Measurements from ENCODE around the gene CUEDC2. TPM values are rescaled to one million over a fixed set of nuclear protein-coding genes. Genes with fewer than 3 reads are reported as not detected.
"Not testable (repeated sequence)": the region's sequence is repeated elsewhere in the genome, so short reads cannot be mapped to it uniquely, and the experiment has no call there.

CUEDC2 gene
- total RNA-seq, 2 experiments from 2014 or later, result 73.5 to 78.2 TPM

GRCh38 chr10:102463983-102464382 is 31.6 kb upstream of the CUEDC2 start:
- Mint-ChIP-seq H3K4me1 (peaks cover 29% of the 10 kb centered on the region), H3K9me3 (ENCODE audit: low read depth) (no peaks in the 10 kb centered on the region), H3K27me3 (no peaks in the 10 kb centered on the region), H3K36me3 (no peaks in the 10 kb centered on the region), H3K27ac (no peak overlapping the region), H3K4me3 (no peak overlapping the region)
- DNase-seq, result no peak
- ATAC-seq, result no peak
- CTCF ChIA-PET, result interaction anchor here (0.7 to 0.9 kb wide), 2 partner anchors 14 to 108 kb away, joined by 3 read pairs; no protein-coding TSS in a partner anchor

- Mint-ChIP-seq H3K27ac (no peak overlapping the region), H3K9me3 (ENCODE audit: low read depth) (no peaks in the 10 kb centered on the region), H3K4me1 (peaks cover 29% of the 10 kb centered on the region), H3K27me3 (no peaks in the 10 kb centered on the region), H3K4me3 (no peak overlapping the region), H3K36me3 (no peaks in the 10 kb centered on the region)
- DNase-seq, result no peak
- CTCF ChIA-PET, result interaction anchor here (0.7 to 2.7 kb wide), 8 partner anchors 9 to 293 kb away, joined by 3 to 23 read pairs (median 4); partner anchors contain the start of genes ACTR1A, C10orf95 and SUFU
- ATAC-seq, result no peak
Measured at GRCh38 chr10:102462512-102463054, 30.2 kb upstream of the CUEDC2 start.

GRCh38 chr10:102461187-102462054 is 29.0 kb upstream of the CUEDC2 start:
- H3K4me3 Mint-ChIP-seq, result peak overlapping the region; percentile 82
- peak overlapping the region; percentile 79 for H3K27ac Mint-ChIP-seq
- H3K36me3 Mint-ChIP-seq, result no peaks in the 10 kb centered on the region
- CTCF ChIA-PET, result interaction anchor here (0.7 to 2.7 kb wide), 18 partner anchors 11 to 292 kb away, joined by 3 to 23 read pairs (median 5); partner anchors contain the start of genes ACTR1A, C10orf95, FBXL15 and SUFU
- ATAC-seq (peak; percentile 99), DNase-seq (peak; percentile 94)
- H3K4me1 Mint-ChIP-seq, result peaks cover 29% of the 10 kb centered on the region
- no peaks in the 10 kb centered on the region for H3K9me3 Mint-ChIP-seq (ENCODE audit: low read depth)
- H3K27me3 Mint-ChIP-seq, result no peaks in the 10 kb centered on the region

- DNase-seq, result no peak
- peaks cover 30% of the 10 kb centered on the region for H3K4me1 Mint-ChIP-seq
Measured at GRCh38 chr10:102460836-102461186, 28.4 kb upstream of the CUEDC2 start.

GRCh38 chr10:102458656-102459055 is 26.3 kb upstream of the CUEDC2 start:
- H3K27me3 Mint-ChIP-seq, result no peaks in the 10 kb centered on the region
- DNase-seq (no peak), ATAC-seq (no peak)
- H3K4me1 Mint-ChIP-seq, result peaks cover 42% of the 10 kb centered on the region
- no peak overlapping the region for H3K4me3 Mint-ChIP-seq
- CTCF ChIA-PET, result interaction anchor here (0.7 kb wide), 3 partner anchors 26 to 70 kb away, joined by 3 read pairs; no protein-coding TSS in a partner anchor
- H3K27ac Mint-ChIP-seq, result no peak overlapping the region
- no peaks in the 10 kb centered on the region for H3K9me3 Mint-ChIP-seq (ENCODE audit: low read depth)
- peaks cover 8% of the 10 kb centered on the region for H3K36me3 Mint-ChIP-seq

More at GRCh38 chr10:102460836-102461186, 28.4 kb upstream of the CUEDC2 start:
- CTCF ChIA-PET, result interaction anchor here (1.0 to 2.7 kb wide), 12 partner anchors 11 to 231 kb away, joined by 3 to 23 read pairs (median 6); partner anchors contain the start of genes C10orf95 and FBXL15
- ATAC-seq, result peak; percentile 41
- Mint-ChIP-seq H3K27ac (peak overlapping the region; percentile 73), H3K4me3 (peak overlapping the region; percentile 82), H3K36me3 (peaks cover 1% of the 10 kb centered on the region), H3K27me3 (no peaks in the 10 kb centered on the region), H3K9me3 (ENCODE audit: low read depth) (no peaks in the 10 kb centered on the region)

- Mint-ChIP-seq H3K4me3 (no peak overlapping the region), H3K27me3 (no peaks in the 10 kb centered on the region), H3K9me3 (ENCODE audit: low read depth) (no peaks in the 10 kb centered on the region), H3K27ac (no peak overlapping the region), H3K36me3 (peaks cover 12% of the 10 kb centered on the region), H3K4me1 (peaks cover 47% of the 10 kb centered on the region)
- no peak for ATAC-seq
- DNase-seq, result no peak
- CTCF ChIA-PET, result no interaction called here
Measured at GRCh38 chr10:102457591-102458150, 25.3 kb upstream of the CUEDC2 start.

GRCh38 chr10:102455893-102456471 is 23.6 kb upstream of the CUEDC2 start:
- CTCF ChIA-PET, result no interaction called here
- Mint-ChIP-seq H3K36me3 (peaks cover 12% of the 10 kb centered on the region), H3K4me3 (no peak overlapping the region), H3K27me3 (no peaks in the 10 kb centered on the region), H3K9me3 (ENCODE audit: low read depth) (no peaks in the 10 kb centered on the region), H3K27ac (no peak overlapping the region), H3K4me1 (peaks cover 43% of the 10 kb centered on the region)
- DNase-seq (no peak), ATAC-seq (no peak)

GRCh38 chr10:102454662-102455487 is 22.5 kb upstream of the CUEDC2 start:
- H3K4me3 Mint-ChIP-seq; H3K9me3 Mint-ChIP-seq (ENCODE audit: low read depth); H3K27ac Mint-ChIP-seq; ATAC-seq; DNase-seq; H3K27me3 Mint-ChIP-seq; CTCF ChIA-PET: not testable (repeated sequence)
- Mint-ChIP-seq H3K36me3 (peaks cover 12% of the 10 kb centered on the region), H3K4me1 (peaks cover 35% of the 10 kb centered on the region)

GRCh38 chr10:102453502-102453901 is 21.1 kb upstream of the CUEDC2 start:
- H3K9me3 Mint-ChIP-seq (ENCODE audit: low read depth), result no peaks in the 10 kb centered on the region
- DNase-seq (no peak), ATAC-seq (no peak)
- H3K27ac Mint-ChIP-seq, result peak overlapping the region; percentile 71
- H3K4me1 Mint-ChIP-seq, result peaks cover 44% of the 10 kb centered on the region
- H3K27me3 Mint-ChIP-seq, result no peaks in the 10 kb centered on the region
- no peak overlapping the region for H3K4me3 Mint-ChIP-seq
- peaks cover 12% of the 10 kb centered on the region for H3K36me3 Mint-ChIP-seq
- CTCF ChIA-PET, result interaction anchor here (0.7 to 3.1 kb wide), 7 partner anchors 15 to 284 kb away, joined by 3 to 11 read pairs (median 5); partner anchors contain the start of gene FBXL15

- peaks cover 45% of the 10 kb centered on the region for H3K4me1 Mint-ChIP-seq
- H3K27ac Mint-ChIP-seq, result peak overlapping the region; percentile 78
- ATAC-seq, result peak; percentile 46
Measured at GRCh38 chr10:102452672-102453340, 20.4 kb upstream of the CUEDC2 start.

GRCh38 chr10:102451105-102451969 is 19.0 kb upstream of the CUEDC2 start, which contains the start of gene C10orf95:
C10orf95 (minus strand) TSS chr10:102451543; CDS start chr10:102451093, 450 bp downstream.
- Mint-ChIP-seq H3K27ac (peak within 1 kb of the TSS; percentile 78), H3K4me1 (peaks cover 45% of the 10 kb centered on the region), H3K9me3 (ENCODE audit: low read depth) (no peaks in the 10 kb centered on the region), H3K4me3 (peak within 1 kb of the TSS; percentile 86), H3K27me3 (no peaks in the 10 kb centered on the region), H3K36me3 (peaks cover 12% of the 10 kb centered on the region)
- CTCF ChIA-PET, result interaction anchor here (0.6 to 3.9 kb wide), 16 partner anchors 10 to 225 kb away, joined by 3 to 23 read pairs (median 5); partner anchors contain the start of genes CUEDC2, FBXL15, NFKB2 and SUFU
- ATAC-seq, result no peak
- DNase-seq, result peak; percentile 46

More at GRCh38 chr10:102452672-102453340, 20.4 kb upstream of the CUEDC2 start:
- Mint-ChIP-seq H3K9me3 (ENCODE audit: low read depth) (no peaks in the 10 kb centered on the region), H3K4me3 (peak overlapping the region; percentile 2), H3K27me3 (no peaks in the 10 kb centered on the region), H3K36me3 (peaks cover 12% of the 10 kb centered on the region)
- CTCF ChIA-PET, result interaction anchor here (0.6 to 3.9 kb wide), 14 partner anchors 15 to 361 kb away, joined by 3 to 21 read pairs (median 4); partner anchors contain the start of genes FBXL15, NFKB2 and SUFU
- DNase-seq, result peak; percentile 85

All from activated CD8-positive, alpha-beta memory T cell treated with anti-CD3 and anti-CD28 coated beads, Interleukin-2, amount 10 ng/mL, durations not matched to agents 7 days and 5 days (primary cell).